Gastrocnemius medialis (tissue), 4 donors: ENCODE data around the gene VAPA. TPM values are rescaled to one million over a fixed set of nuclear protein-coding genes. Genes with fewer than 3 reads are reported as not detected.

Experiments
- ATAC-seq, 2 donors: fragments of 150-250 bp; one replicate each; pipeline ENCODE4 v1.9.1; 2016
- DNase-seq, 2 donors: peaks; one replicate each; pipeline ENCODE4 v3.0.0-alpha.2; 2019
- H3K27ac ChIP-seq, 4 donors: fragments of 200-600 bp; sonication (generic); 1 replicate in 1 of 4; 2 replicates in 3 of 4; pipeline ENCODE4 v1.5.1; 2016 to 2018; ENCODE audit warnings: mild to moderate bottlenecking in 2 of 4, moderate library complexity in 1 of 4
- H3K27me3 ChIP-seq, 3 donors: fragments of 200-600 bp; sonication (generic) in 2 of 3; 1 replicate in 1 of 3; 2 replicates in 2 of 3; pipeline versions ENCODE4 v1.5.1 to v1.6.0; 2016 to 2019; ENCODE audit warnings: mild to moderate bottlenecking in 1 of 3, moderate library complexity in 1 of 3
- H3K36me3 ChIP-seq, 2 donors: fragments of 200-600 bp; sonication (generic) in 1 of 2; one replicate each; pipeline ENCODE4 v1.5.1; 2017 to 2018
- H3K4me1 ChIP-seq, 2 donors: fragments of 200-600 bp; sonication (generic) in 1 of 2; one replicate each; pipeline ENCODE4 v1.5.1; 2016 to 2017; ENCODE audit warnings: mild to moderate bottlenecking in 2 of 2
- H3K4me3 ChIP-seq, 4 donors: fragments of 200-600 bp; sonication (generic) in 3 of 4; 1 replicate in 1 of 4; 2 replicates in 3 of 4; pipeline ENCODE4 v1.5.1; 2016 to 2019; ENCODE audit warnings: mild to moderate bottlenecking in 2 of 4
- H3K9me3 ChIP-seq, 3 donors: fragments of 200-600 bp; sonication (generic) in 2 of 3; 1 replicate in 1 of 3; 2 replicates in 2 of 3; pipeline ENCODE4 v1.5.1; 2016 to 2019
- CTCF ChIP-seq, 5 experiments: fragments of 450-650 bp in 3 of 5; fragments of 200-600 bp in 2 of 5; sonication (generic) in 2 of 5; IDR thresholded peaks in 4 of 5; conservative IDR thresholded peaks in 1 of 5; 1 replicate in 4 of 5; 2 replicates in 1 of 5; pipeline ENCODE4 v1.5.1; 2016 to 2019; ENCODE audit warnings: antibody characterized with exemption in 5 of 5, mild to moderate bottlenecking in 3 of 5, moderate library complexity in 3 of 5
- POLR2A ChIP-seq, 2 donors: fragments of 450-650 bp; IDR thresholded peaks; one replicate each; pipeline ENCODE4 v1.6.1; 2017; ENCODE audit warnings: antibody characterized with exemption in 2 of 2, mild to moderate bottlenecking in 2 of 2, moderate library complexity in 2 of 2
- in situ Hi-C, 4 donors: fragments of 200-750 bp; cut with MboI; loops; one replicate each; pipeline versions ENCODE4 v1.15.0 to v1.8.0; 2017; ENCODE audit warnings: low sequenced_read_pairs in 4 of 4
- intact Hi-C: fragments of 100-400 bp; cut with DNase I; formaldehyde crosslinking; loops from one replicate; pipeline ENCODE4 v1.15.1; 2023; ENCODE audit warnings: low total_unique reads
- total RNA-seq, 4 donors: library from RNA; depleted of rRNA; stranded (reverse); fragments of >200 nt; gene quantifications; one replicate each; pipeline versions ENCODE4 v1.1.0 to v1.2.3, GENCODE V29; 2016

The VAPA gene
- total RNA-seq, 4 donors from 2014 or later = 227 to 320 (median 243) TPM

- Histone ChIP-seq H3K36me3 (no peaks in the 10 kb centered on the region), H3K27me3 (no peaks in the 10 kb centered on the region), H3K27ac (no peak overlapping the region), H3K4me1 (peaks cover 0 to 4% of the 10 kb centered on the region in 2 donors), H3K9me3 (no peaks in the 10 kb centered on the region), H3K4me3 (no peak overlapping the region)
- intact Hi-C loops (no loop called here), in situ Hi-C loops (no loop called here)
- no peak for DNase-seq
- ATAC-seq = no peak
- TF ChIP-seq CTCF (IDR thresholded peaks at IDR 0.05 in 4 of 5, conservative IDR thresholded peaks at IDR 0.05 in 1 of 5) (no peak), POLR2A (IDR thresholded peaks at IDR 0.05) (no peak)
These were observed 36.2 kb upstream of the VAPA start for GRCh38 chr18:9877655-9878014.

DNA sequence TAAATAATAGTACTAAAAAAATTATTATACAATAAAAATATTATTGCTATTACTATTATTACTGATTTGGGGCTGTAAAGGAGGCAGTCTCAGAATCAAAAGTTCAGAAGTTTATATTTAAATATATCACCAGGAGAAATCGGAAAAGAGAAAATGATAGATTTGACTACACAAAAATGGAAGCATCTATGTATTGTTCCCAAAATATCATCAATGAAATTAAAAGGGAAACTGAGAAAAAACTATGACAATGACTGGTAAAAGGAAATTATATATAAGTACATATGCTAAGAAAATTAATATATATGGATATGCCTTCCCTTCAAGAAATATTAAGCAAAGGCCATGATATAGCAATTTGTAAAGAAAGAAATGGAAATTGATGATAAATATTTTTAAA is 35.7 kb upstream of the VAPA start:
- ATAC-seq (no peak), DNase-seq (no peak)
- H3K36me3 ChIP-seq = no peaks in the 10 kb centered on the region
- no peaks in the 10 kb centered on the region for H3K27me3 ChIP-seq
- in situ Hi-C loops (no loop called here), intact Hi-C loops (no loop called here)
- H3K9me3 ChIP-seq = no peaks in the 10 kb centered on the region
- no peak for TF ChIP-seq CTCF (IDR thresholded peaks at IDR 0.05 in 4 of 5, conservative IDR thresholded peaks at IDR 0.05 in 1 of 5)
- TF ChIP-seq POLR2A (IDR thresholded peaks at IDR 0.05) = no peak
- no peak overlapping the region for H3K4me3 ChIP-seq
- H3K27ac ChIP-seq = no peak overlapping the region
- peaks cover 0 to 4% of the 10 kb centered on the region in 2 donors for H3K4me1 ChIP-seq

GRCh38 chr18:9878783-9879242 is 35.0 kb upstream of the VAPA start:
- no peak overlapping the region for H3K27ac ChIP-seq
- H3K4me3 ChIP-seq = no peak overlapping the region
- peaks cover 0 to 4% of the 10 kb centered on the region in 2 donors for H3K4me1 ChIP-seq
- H3K36me3 ChIP-seq = no peaks in the 10 kb centered on the region
- no peak for ATAC-seq
- DNase-seq = no peak
- TF ChIP-seq CTCF (IDR thresholded peaks at IDR 0.05 in 4 of 5, conservative IDR thresholded peaks at IDR 0.05 in 1 of 5) (no peak), POLR2A (IDR thresholded peaks at IDR 0.05) (no peak)
- intact Hi-C loops (no loop called here), in situ Hi-C loops (no loop called here)
- no peaks in the 10 kb centered on the region for H3K27me3 ChIP-seq
- H3K9me3 ChIP-seq = no peaks in the 10 kb centered on the region

GRCh38 chr18:9884090-9884489 is 29.7 kb upstream of the VAPA start:
- intact Hi-C loops (no loop called here), in situ Hi-C loops (no loop called here)
- H3K4me1 ChIP-seq = no peaks in the 10 kb centered on the region
- no peak for TF ChIP-seq POLR2A (IDR thresholded peaks at IDR 0.05)
- H3K4me3 ChIP-seq = no peak overlapping the region
- no peak overlapping the region for H3K27ac ChIP-seq
- H3K27me3 ChIP-seq = no peaks in the 10 kb centered on the region
- ATAC-seq = no peak
- H3K9me3 ChIP-seq = no peaks in the 10 kb centered on the region
- no peak for DNase-seq
- no peaks in the 10 kb centered on the region for H3K36me3 ChIP-seq

DNA sequence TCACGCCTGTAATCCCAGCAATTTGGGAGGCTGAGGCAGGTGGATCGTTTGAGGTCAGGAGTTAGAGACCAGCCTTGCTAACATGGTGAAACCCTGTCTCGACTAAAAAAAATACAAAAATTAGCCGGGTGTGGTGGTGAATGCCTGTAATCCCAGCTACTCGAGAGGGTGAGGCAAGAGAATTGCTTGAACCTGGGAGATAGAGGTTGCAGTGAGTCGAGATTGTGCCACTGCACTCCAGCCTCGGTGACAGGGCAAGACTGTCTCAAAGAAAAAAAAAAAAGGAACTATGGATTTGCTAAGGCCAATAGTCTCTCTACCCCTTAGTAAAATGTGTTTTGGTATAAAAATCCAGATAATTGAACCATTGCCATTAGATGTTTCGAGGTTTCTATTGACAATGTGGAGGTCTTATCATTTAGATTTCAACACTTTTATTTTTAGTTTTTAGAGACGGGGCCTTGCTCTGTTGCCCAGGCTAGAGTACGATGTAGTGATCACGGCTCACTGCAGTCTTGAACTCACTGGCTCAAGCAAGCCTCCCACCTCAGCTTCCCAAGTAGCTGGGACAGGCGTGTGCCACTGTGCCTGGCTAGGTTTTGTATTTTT is 29.2 kb upstream of the VAPA start:
- Histone ChIP-seq H3K4me3 (no peak overlapping the region), H3K27ac (no peak overlapping the region), H3K4me1 (no peaks in the 10 kb centered on the region), H3K9me3 (no peaks in the 10 kb centered on the region), H3K36me3 (no peaks in the 10 kb centered on the region), H3K27me3 (no peaks in the 10 kb centered on the region)
- intact Hi-C loops = no loop called here
- DNase-seq = no peak
- in situ Hi-C loops = no loop called here
- ATAC-seq = no peak
- TF ChIP-seq CTCF (IDR thresholded peaks at IDR 0.05 in 4 of 5, conservative IDR thresholded peaks at IDR 0.05 in 1 of 5) = no peak
- no peak for TF ChIP-seq POLR2A (IDR thresholded peaks at IDR 0.05)
